SK-N-SH (cell line): ENCODE results near the gene PPP1R12B.
"Not testable (repeated sequence)": the region's sequence is repeated elsewhere in the genome, so short reads cannot be mapped to it uniquely, and the experiment has no call there.

ENCODE experiments used
- CHD2 ChIP-seq: fragments of 150-350 bp; IDR thresholded peaks from 2 replicates; pipeline ENCODE4 v1.6.1; 2018; ENCODE audit warnings: low read length; ENCODE audit not compliant: partially characterized antibody
- ELF1 ChIP-seq: IDR thresholded peaks from 2 replicates; pipeline ENCODE4 v1.4.0; 2012
- EP300 ChIP-seq, 2 experiments: IDR thresholded peaks; 2 replicates each; pipeline versions ENCODE4 v1.4.0 to v1.6.1; 2012; ENCODE audit warnings: borderline replicate concordance in 1 of 2, low read depth in 1 of 2, low read length in 1 of 2
- FOSL2 ChIP-seq: IDR thresholded peaks from 2 replicates; pipeline ENCODE4 v1.4.0; 2012; ENCODE audit warnings: low read depth, mild to moderate bottlenecking, moderate library complexity, borderline replicate concordance
- MXI1 ChIP-seq: IDR thresholded peaks from 2 replicates; pipeline ENCODE4 v1.6.1; 2012; ENCODE audit warnings: mild to moderate bottlenecking, low read depth, low read length, improper control_type of control experiment
- POLR2AphosphoS5 ChIP-seq: IDR thresholded peaks from 2 replicates; pipeline ENCODE4 v1.6.1; 2012; ENCODE audit warnings: low read depth, low read length
- SIN3A ChIP-seq: IDR thresholded peaks from 2 replicates; pipeline ENCODE4 v1.6.1; 2012; ENCODE audit warnings: low read depth, mild to moderate bottlenecking, low read length, moderate library complexity, borderline replicate concordance
- TEAD4 ChIP-seq: IDR thresholded peaks from 2 replicates; pipeline ENCODE4 v1.4.0; 2012; ENCODE audit warnings: mild to moderate bottlenecking, borderline replicate concordance; ENCODE audit not compliant: insufficient read depth
- YY1 ChIP-seq: IDR thresholded peaks from 2 replicates; pipeline ENCODE4 v1.4.0; 2012; ENCODE audit warnings: low read depth, mild to moderate bottlenecking
- TF ChIP-seq, protein P1 (sequence below): fragments of 200-600 bp; sonication (generic); IDR thresholded peaks from 2 replicates; pipeline ENCODE4 v1.6.1; 2017; ENCODE audit warnings: antibody characterized with exemption, mild to moderate bottlenecking, moderate library complexity
- TF ChIP-seq, protein P2 (sequence below): fragments of 150-350 bp; IDR thresholded peaks from 2 replicates; pipeline ENCODE4 v1.6.1; 2017; ENCODE audit warnings: antibody characterized with exemption, low read length, low read depth, borderline replicate concordance
- TF ChIP-seq, protein P3 (sequence below): IDR thresholded peaks from 2 replicates; pipeline ENCODE4 v1.6.1; 2012; ENCODE audit warnings: mild to moderate bottlenecking, low read depth, low read length, moderate library complexity
- TF ChIP-seq, protein P4 (sequence below): IDR thresholded peaks from 2 replicates; pipeline ENCODE4 v1.4.0; 2012; ENCODE audit warnings: low read depth, borderline replicate concordance
- TF ChIP-seq, protein P5 (sequence below): IDR thresholded peaks from 2 replicates; pipeline ENCODE4 v1.4.0; 2012; ENCODE audit warnings: low read depth

GRCh38 chr1:202545647-202546303 lies 197.3 kb downstream of the PPP1R12B start:
- TF ChIP-seq, protein P1, sequence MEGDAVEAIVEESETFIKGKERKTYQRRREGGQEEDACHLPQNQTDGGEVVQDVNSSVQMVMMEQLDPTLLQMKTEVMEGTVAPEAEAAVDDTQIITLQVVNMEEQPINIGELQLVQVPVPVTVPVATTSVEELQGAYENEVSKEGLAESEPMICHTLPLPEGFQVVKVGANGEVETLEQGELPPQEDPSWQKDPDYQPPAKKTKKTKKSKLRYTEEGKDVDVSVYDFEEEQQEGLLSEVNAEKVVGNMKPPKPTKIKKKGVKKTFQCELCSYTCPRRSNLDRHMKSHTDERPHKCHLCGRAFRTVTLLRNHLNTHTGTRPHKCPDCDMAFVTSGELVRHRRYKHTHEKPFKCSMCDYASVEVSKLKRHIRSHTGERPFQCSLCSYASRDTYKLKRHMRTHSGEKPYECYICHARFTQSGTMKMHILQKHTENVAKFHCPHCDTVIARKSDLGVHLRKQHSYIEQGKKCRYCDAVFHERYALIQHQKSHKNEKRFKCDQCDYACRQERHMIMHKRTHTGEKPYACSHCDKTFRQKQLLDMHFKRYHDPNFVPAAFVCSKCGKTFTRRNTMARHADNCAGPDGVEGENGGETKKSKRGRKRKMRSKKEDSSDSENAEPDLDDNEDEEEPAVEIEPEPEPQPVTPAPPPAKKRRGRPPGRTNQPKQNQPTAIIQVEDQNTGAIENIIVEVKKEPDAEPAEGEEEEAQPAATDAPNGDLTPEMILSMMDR: not testable (repeated sequence)
- not testable (repeated sequence) for TF ChIP-seq EP300 (IDR thresholded peaks at IDR 0.05; ENCODE audit: borderline replicate concordance in 1 of 2, low read depth in 1 of 2, low read length in 1 of 2); SIN3A; MXI1; CHD2; FOSL2; POLR2AphosphoS5; YY1; TEAD4; ELF1
- TF ChIP-seq, protein P2, sequence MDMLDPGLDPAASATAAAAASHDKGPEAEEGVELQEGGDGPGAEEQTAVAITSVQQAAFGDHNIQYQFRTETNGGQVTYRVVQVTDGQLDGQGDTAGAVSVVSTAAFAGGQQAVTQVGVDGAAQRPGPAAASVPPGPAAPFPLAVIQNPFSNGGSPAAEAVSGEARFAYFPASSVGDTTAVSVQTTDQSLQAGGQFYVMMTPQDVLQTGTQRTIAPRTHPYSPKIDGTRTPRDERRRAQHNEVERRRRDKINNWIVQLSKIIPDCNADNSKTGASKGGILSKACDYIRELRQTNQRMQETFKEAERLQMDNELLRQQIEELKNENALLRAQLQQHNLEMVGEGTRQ: not testable (repeated sequence)
- TF ChIP-seq, protein P3, sequence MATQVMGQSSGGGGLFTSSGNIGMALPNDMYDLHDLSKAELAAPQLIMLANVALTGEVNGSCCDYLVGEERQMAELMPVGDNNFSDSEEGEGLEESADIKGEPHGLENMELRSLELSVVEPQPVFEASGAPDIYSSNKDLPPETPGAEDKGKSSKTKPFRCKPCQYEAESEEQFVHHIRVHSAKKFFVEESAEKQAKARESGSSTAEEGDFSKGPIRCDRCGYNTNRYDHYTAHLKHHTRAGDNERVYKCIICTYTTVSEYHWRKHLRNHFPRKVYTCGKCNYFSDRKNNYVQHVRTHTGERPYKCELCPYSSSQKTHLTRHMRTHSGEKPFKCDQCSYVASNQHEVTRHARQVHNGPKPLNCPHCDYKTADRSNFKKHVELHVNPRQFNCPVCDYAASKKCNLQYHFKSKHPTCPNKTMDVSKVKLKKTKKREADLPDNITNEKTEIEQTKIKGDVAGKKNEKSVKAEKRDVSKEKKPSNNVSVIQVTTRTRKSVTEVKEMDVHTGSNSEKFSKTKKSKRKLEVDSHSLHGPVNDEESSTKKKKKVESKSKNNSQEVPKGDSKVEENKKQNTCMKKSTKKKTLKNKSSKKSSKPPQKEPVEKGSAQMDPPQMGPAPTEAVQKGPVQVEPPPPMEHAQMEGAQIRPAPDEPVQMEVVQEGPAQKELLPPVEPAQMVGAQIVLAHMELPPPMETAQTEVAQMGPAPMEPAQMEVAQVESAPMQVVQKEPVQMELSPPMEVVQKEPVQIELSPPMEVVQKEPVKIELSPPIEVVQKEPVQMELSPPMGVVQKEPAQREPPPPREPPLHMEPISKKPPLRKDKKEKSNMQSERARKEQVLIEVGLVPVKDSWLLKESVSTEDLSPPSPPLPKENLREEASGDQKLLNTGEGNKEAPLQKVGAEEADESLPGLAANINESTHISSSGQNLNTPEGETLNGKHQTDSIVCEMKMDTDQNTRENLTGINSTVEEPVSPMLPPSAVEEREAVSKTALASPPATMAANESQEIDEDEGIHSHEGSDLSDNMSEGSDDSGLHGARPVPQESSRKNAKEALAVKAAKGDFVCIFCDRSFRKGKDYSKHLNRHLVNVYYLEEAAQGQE: not testable (repeated sequence)
- TF ChIP-seq, protein P4, sequence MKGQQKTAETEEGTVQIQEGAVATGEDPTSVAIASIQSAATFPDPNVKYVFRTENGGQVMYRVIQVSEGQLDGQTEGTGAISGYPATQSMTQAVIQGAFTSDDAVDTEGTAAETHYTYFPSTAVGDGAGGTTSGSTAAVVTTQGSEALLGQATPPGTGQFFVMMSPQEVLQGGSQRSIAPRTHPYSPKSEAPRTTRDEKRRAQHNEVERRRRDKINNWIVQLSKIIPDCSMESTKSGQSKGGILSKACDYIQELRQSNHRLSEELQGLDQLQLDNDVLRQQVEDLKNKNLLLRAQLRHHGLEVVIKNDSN: not testable (repeated sequence)
- TF ChIP-seq, protein P5, sequence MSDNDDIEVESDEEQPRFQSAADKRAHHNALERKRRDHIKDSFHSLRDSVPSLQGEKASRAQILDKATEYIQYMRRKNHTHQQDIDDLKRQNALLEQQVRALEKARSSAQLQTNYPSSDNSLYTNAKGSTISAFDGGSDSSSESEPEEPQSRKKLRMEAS: not testable (repeated sequence)
